GM19238 (cell line): Measurements from ENCODE around the gene ATP1A2.
"Not testable (repeated sequence)": the region's sequence is repeated elsewhere in the genome, so short reads cannot be mapped to it uniquely, and the experiment has no call there.

Source experiments
- DNase-seq: peaks from one replicate; pipeline ENCODE4 v3.0.0; 2011; ENCODE audit warnings: low spot score; ENCODE audit not compliant: insufficient read length

Gene ATP1A2

GRCh38 chr1:160099716-160100375 is 15.7 kb upstream of the ATP1A2 start:
- no peak for DNase-seq

GRCh38 chr1:160101037-160101716 is 14.4 kb upstream of the ATP1A2 start:
- peak; percentile 81 for DNase-seq

GRCh38 chr1:160101717-160102522 is 13.6 kb upstream of the ATP1A2 start:
- no peak for DNase-seq

- no peak for DNase-seq
Measured at GRCh38 chr1:160103658-160104408, 11.7 kb upstream of the ATP1A2 start.

GRCh38 chr1:160104486-160104885 is 11.1 kb upstream of the ATP1A2 start:
- no peak for DNase-seq

- no peak for DNase-seq
Measured at GRCh38 chr1:160105155-160105554, 10.4 kb upstream of the ATP1A2 start.

GRCh38 chr1:160107512-160107911 is 8.0 kb upstream of the ATP1A2 start:
- DNase-seq, result no peak

- peak; percentile 33 for DNase-seq
Measured at GRCh38 chr1:160108888-160109662, 6.5 kb upstream of the ATP1A2 start.

GRCh38 chr1:160109686-160110085 is 5.9 kb upstream of the ATP1A2 start:
- no peak for DNase-seq

- not testable (repeated sequence) for DNase-seq
Measured at GRCh38 chr1:160111462-160111861, 4.1 kb upstream of the ATP1A2 start.

GRCh38 chr1:160112357-160112756 is 3.2 kb upstream of the ATP1A2 start:
- DNase-seq, result no peak

GRCh38 chr1:160113407-160113806 is 2.2 kb upstream of the ATP1A2 start:
- DNase-seq, result no peak

- DNase-seq, result no peak
Measured at GRCh38 chr1:160114085-160114484, 1.5 kb upstream of the ATP1A2 start.

- no peak for DNase-seq
Measured at GRCh38 chr1:160116283-160117147, 956 bp downstream of the ATP1A2 start.

GRCh38 chr1:160117300-160117699 is 1.7 kb downstream of the ATP1A2 start:
- DNase-seq, result no peak

GRCh38 chr1:160117709-160118183 is 2.2 kb downstream of the ATP1A2 start:
- no peak for DNase-seq

GRCh38 chr1:160118928-160119327 is 3.4 kb downstream of the ATP1A2 start:
- no peak for DNase-seq

- DNase-seq, result no peak
Measured at GRCh38 chr1:160120797-160121196, 5.2 kb downstream of the ATP1A2 start.

- no peak for DNase-seq
Measured at GRCh38 chr1:160121388-160121787, 5.8 kb downstream of the ATP1A2 start.
